ENCODE results near the gene PPP6R1. TPM values are rescaled to one million over a fixed set of nuclear protein-coding genes. Genes with fewer than 3 reads are reported as not detected.
A peak's percentile ranks its signal among the peaks of the same experiment; 100 is the strongest.

PPP6R1 gene
- total RNA-seq, 2 donors from 2014 or later, result 49.5 to 112 TPM

GRCh38 chr19:55305491-55305890 lies 46.7 kb upstream of the PPP6R1 start:
- H3K9me3 ChIP-seq, result no peaks in the 10 kb centered on the region
- intact Hi-C loops (cut with DNase I), result no loop called here
- H3K27ac ChIP-seq, result no peak overlapping the region
- H3K4me1 ChIP-seq (replicated peaks), result no peaks in the 10 kb centered on the region
- no peaks in the 10 kb centered on the region for H3K27me3 ChIP-seq (replicated peaks; ENCODE audit: insufficient read depth)
- no peaks in the 10 kb centered on the region for H3K36me3 ChIP-seq
- no peak overlapping the region for H3K4me3 ChIP-seq
- no peak for DNase-seq (ENCODE audit: low spot score)
- TF ChIP-seq POLR2A (IDR thresholded peaks at IDR 0.05), result no peak
- peak; percentile 44 for TF ChIP-seq POLR2AphosphoS5 (IDR thresholded peaks at IDR 0.05)
- TF ChIP-seq CTCF (IDR thresholded peaks at IDR 0.05), result no peak
- 84% methylated on average over 9 of the region's 9 CpGs for WGBS

- 74% methylated on average over 14 of the region's 14 CpGs for WGBS
- H3K27me3 ChIP-seq (replicated peaks; ENCODE audit: insufficient read depth), result no peaks in the 10 kb centered on the region
- H3K4me1 ChIP-seq (replicated peaks), result no peaks in the 10 kb centered on the region
- H3K4me3 ChIP-seq, result no peak overlapping the region
- intact Hi-C loops (cut with DNase I), result loop anchor here (5.0 kb wide), 2 partner anchors 37 to 82 kb away; partner anchors contain the start of gene RPL28
- no peak for TF ChIP-seq POLR2A (IDR thresholded peaks at IDR 0.05)
- no peaks in the 10 kb centered on the region for H3K36me3 ChIP-seq
- H3K9me3 ChIP-seq, result no peaks in the 10 kb centered on the region
- no peak for DNase-seq (ENCODE audit: low spot score)
- H3K27ac ChIP-seq, result no peak overlapping the region
Observed at GRCh38 chr19:55304980-55305379, 46.2 kb upstream of the PPP6R1 start.

GRCh38 chr19:55304279-55304978 lies 45.6 kb upstream of the PPP6R1 start:
- no peak overlapping the region for H3K4me3 ChIP-seq
- DNase-seq (ENCODE audit: low spot score), result no peak
- TF ChIP-seq POLR2A (IDR thresholded peaks at IDR 0.05) (no peak), POLR2AphosphoS5 (IDR thresholded peaks at IDR 0.05) (no peak), CTCF (IDR thresholded peaks at IDR 0.05) (no peak)
- H3K36me3 ChIP-seq, result no peaks in the 10 kb centered on the region
- 94% methylated on average over 22 of the region's 39 CpGs for WGBS
- H3K27me3 ChIP-seq (replicated peaks; ENCODE audit: insufficient read depth), result no peaks in the 10 kb centered on the region
- no peaks in the 10 kb centered on the region for H3K9me3 ChIP-seq
- intact Hi-C loops (cut with DNase I), result loop anchor here (5.0 kb wide), 2 partner anchors 38 to 83 kb away; partner anchors contain the start of gene RPL28
- H3K27ac ChIP-seq, result no peak overlapping the region
- H3K4me1 ChIP-seq (replicated peaks), result no peaks in the 10 kb centered on the region

- intact Hi-C loops (cut with DNase I), result loop anchor here (5.0 kb wide), 2 partner anchors 39 to 84 kb away; partner anchors contain the start of gene RPL28
- Histone ChIP-seq H3K4me3 (no peak overlapping the region), H3K36me3 (no peaks in the 10 kb centered on the region), H3K4me1 (replicated peaks) (no peaks in the 10 kb centered on the region), H3K9me3 (no peaks in the 10 kb centered on the region), H3K27me3 (replicated peaks; ENCODE audit: insufficient read depth) (no peaks in the 10 kb centered on the region), H3K27ac (no peak overlapping the region)
- TF ChIP-seq POLR2AphosphoS5 (IDR thresholded peaks at IDR 0.05) (no peak), POLR2A (IDR thresholded peaks at IDR 0.05) (no peak), CTCF (IDR thresholded peaks at IDR 0.05) (no peak)
- 95% methylated on average over 10 of the region's 11 CpGs for WGBS
- DNase-seq (ENCODE audit: low spot score), result no peak
Observed at GRCh38 chr19:55303477-55303876, 44.7 kb upstream of the PPP6R1 start.

- intact Hi-C loops (cut with DNase I), result loop anchor here (5.0 kb wide), 2 partner anchors 40 to 85 kb away; partner anchors contain the start of gene RPL28
- TF ChIP-seq POLR2AphosphoS5 (IDR thresholded peaks at IDR 0.05) (no peak), POLR2A (IDR thresholded peaks at IDR 0.05) (no peak), CTCF (IDR thresholded peaks at IDR 0.05) (no peak)
Observed at GRCh38 chr19:55302318-55302703, 43.5 kb upstream of the PPP6R1 start.

More at GRCh38 chr19:55302318-55302703, 43.5 kb upstream of the PPP6R1 start:
- no peaks in the 10 kb centered on the region for H3K27me3 ChIP-seq (replicated peaks; ENCODE audit: insufficient read depth)
- 84% methylated on average over 12 of the region's 12 CpGs for WGBS
- no peaks in the 10 kb centered on the region for H3K4me1 ChIP-seq (replicated peaks)
- no peak overlapping the region for H3K27ac ChIP-seq
- no peaks in the 10 kb centered on the region for H3K36me3 ChIP-seq
- no peak overlapping the region for H3K4me3 ChIP-seq
- no peaks in the 10 kb centered on the region for H3K9me3 ChIP-seq
- DNase-seq (ENCODE audit: low spot score), result no peak
